WERI-Rb-1 (cell line): ENCODE results near the gene SMS.
A peak's percentile ranks its signal among the peaks of the same experiment; 100 is the strongest.
"Not testable (repeated sequence)": the region's sequence is repeated elsewhere in the genome, so short reads cannot be mapped to it uniquely, and the experiment has no call there.

Experiments used
- DNase-seq: peaks from one replicate; pipeline ENCODE4 v3.0.0-alpha.2; 2020
- H3K27ac ChIP-seq: fragments of 250-450 bp; sonication (Bioruptor Pico); 2 replicates; pipeline ENCODE4 v1.5.1; 2020; ENCODE audit warnings: mild to moderate bottlenecking, moderate library complexity
- H3K27me3 ChIP-seq: fragments of 250-450 bp; sonication (Bioruptor Pico); 2 replicates; pipeline ENCODE4 v1.5.1; 2021; ENCODE audit warnings: mild to moderate bottlenecking, low read depth, moderate library complexity; ENCODE audit not compliant: insufficient read depth, severe bottlenecking
- H3K36me3 ChIP-seq: fragments of 250-450 bp; sonication (Bioruptor Pico); 2 replicates; pipeline ENCODE4 v1.5.1; 2020; ENCODE audit warnings: mild to moderate bottlenecking, moderate library complexity
- H3K4me3 ChIP-seq: 2 replicates; pipeline ENCODE4 v1.5.1; 2011; ENCODE audit warnings: low read depth, mild to moderate bottlenecking, control low read depth, low read length
- H3K9me3 ChIP-seq: fragments of 250-450 bp; sonication (Bioruptor Pico); 2 replicates; pipeline ENCODE4 v1.5.1; 2021; ENCODE audit warnings: mild to moderate bottlenecking, moderate library complexity; ENCODE audit not compliant: severe bottlenecking
- CTCF ChIP-seq: IDR thresholded peaks from 2 replicates; pipeline ENCODE4 v1.5.1; 2011; ENCODE audit warnings: low read depth, mild to moderate bottlenecking, control low read depth, inconsistent platforms, low read length

The SMS gene

GRCh38 chrX:21944136-21944615 lies 3.7 kb downstream of the SMS start:
- no peak overlapping the region for H3K4me3 ChIP-seq
- TF ChIP-seq CTCF: no peak
- no peak overlapping the region for H3K27ac ChIP-seq
- H3K27me3 ChIP-seq: peaks cover 3% of the 10 kb centered on the region
- DNase-seq: no peak
- H3K9me3 ChIP-seq: no peaks in the 10 kb centered on the region
- H3K36me3 ChIP-seq: peaks cover 4% of the 10 kb centered on the region

GRCh38 chrX:21946925-21947641 lies 6.6 kb downstream of the SMS start:
- Histone ChIP-seq H3K27ac (no peak overlapping the region), H3K27me3 (peaks cover 3% of the 10 kb centered on the region), H3K9me3 (no peaks in the 10 kb centered on the region), H3K36me3 (peaks cover 4% of the 10 kb centered on the region), H3K4me3 (no peak overlapping the region)
- peak; percentile 20 for DNase-seq
- TF ChIP-seq CTCF: no peak

- H3K27ac ChIP-seq: no peak overlapping the region
These were observed 7.2 kb downstream of the SMS start for GRCh38 chrX:21947671-21948070.

GRCh38 chrX:21948897-21949578 lies 8.5 kb downstream of the SMS start:
- Histone ChIP-seq H3K27ac (no peak overlapping the region), H3K36me3 (no peaks in the 10 kb centered on the region), H3K9me3 (no peaks in the 10 kb centered on the region), H3K27me3 (no peaks in the 10 kb centered on the region), H3K4me3 (no peak overlapping the region)
- no peak for DNase-seq
- TF ChIP-seq CTCF: no peak

More at GRCh38 chrX:21947671-21948070, 7.2 kb downstream of the SMS start:
- no peak overlapping the region for H3K4me3 ChIP-seq
- no peak for TF ChIP-seq CTCF
- H3K9me3 ChIP-seq: no peaks in the 10 kb centered on the region
- peaks cover 4% of the 10 kb centered on the region for H3K36me3 ChIP-seq
- H3K27me3 ChIP-seq: peaks cover 3% of the 10 kb centered on the region
- DNase-seq: no peak

- TF ChIP-seq CTCF: no peak
- Histone ChIP-seq H3K4me3 (no peak overlapping the region), H3K9me3 (no peaks in the 10 kb centered on the region), H3K27me3 (no peaks in the 10 kb centered on the region), H3K27ac (no peak overlapping the region), H3K36me3 (no peaks in the 10 kb centered on the region)
- DNase-seq: no peak
These were observed 9.2 kb downstream of the SMS start for GRCh38 chrX:21949689-21950088.

GRCh38 chrX:21950557-21950956 lies 10.0 kb downstream of the SMS start:
- H3K27ac ChIP-seq, H3K9me3 ChIP-seq, DNase-seq, H3K4me3 ChIP-seq, H3K27me3 ChIP-seq, H3K36me3 ChIP-seq: not testable (repeated sequence)
